Left ventricle myocardium inferior (tissue), 1 donor: Measurements from ENCODE around the gene CACNA1I. TPM values are rescaled to one million over a fixed set of nuclear protein-coding genes. Genes with fewer than 3 reads are reported as not detected.

ENCODE experiments used
- DNase-seq: peaks from one replicate; pipeline ENCODE4 v3.0.0-alpha.2; 2020
- H3K27ac ChIP-seq: fragments of 200-600 bp; replicated peaks from 2 replicates; pipeline ENCODE4 v1.8.0; 2021
- H3K27me3 ChIP-seq: fragments of 200-600 bp; 2 replicates; pipeline ENCODE4 v1.8.0; 2021; ENCODE audit warnings: low read depth
- H3K36me3 ChIP-seq: fragments of 200-600 bp; 2 replicates; pipeline ENCODE4 v1.8.0; 2021
- H3K4me1 ChIP-seq: fragments of 200-600 bp; 2 replicates; pipeline ENCODE4 v1.8.0; 2021
- H3K4me3 ChIP-seq: fragments of 200-600 bp; 2 replicates; pipeline ENCODE4 v1.8.0; 2021; ENCODE audit warnings: mild to moderate bottlenecking, moderate library complexity
- H3K9me3 ChIP-seq: fragments of 200-600 bp; replicated peaks from 2 replicates; pipeline ENCODE4 v1.8.0; 2021
- CTCF ChIP-seq: fragments of 200-600 bp; IDR thresholded peaks from 2 replicates; pipeline ENCODE4 v1.8.0; 2021; ENCODE audit warnings: antibody characterized with exemption, mild to moderate bottlenecking, borderline replicate concordance
- intact Hi-C: fragments of 100-400 bp; cut with micrococcal nuclease; formaldehyde crosslinking; loops from one replicate; pipeline ENCODE4 v1.11.0; 2022
- total RNA-seq: library from RNA; stranded (reverse); fragmentation: NEBNext Ultra II Directional; extraction: Animal tissue kit (Norgen Biotek cat#: 25700); gene quantifications from one replicate; pipeline ENCODE4 v1.2.1, GENCODE V29; 2021
- donor health status: DM: no; HTN: yes; CAD: no; lungs with severe emphysema.

CACNA1I gene
- total RNA-seq, 1 donor from 2014 or later: 0.05 TPM

GRCh38 chr22:39705386-39705785 lies 134.8 kb downstream of the CACNA1I start:
- no peak overlapping the region for H3K27ac ChIP-seq
- DNase-seq: no peak
- intact Hi-C loops: no loop called here
- H3K36me3 ChIP-seq: no peaks in the 10 kb centered on the region
- H3K4me1 ChIP-seq: no peaks in the 10 kb centered on the region
- H3K27me3 ChIP-seq: peaks cover 89% of the 10 kb centered on the region
- no peaks in the 10 kb centered on the region for H3K9me3 ChIP-seq
- no peak for TF ChIP-seq CTCF
- H3K4me3 ChIP-seq: no peak overlapping the region

GRCh38 chr22:39706376-39707140 lies 136.0 kb downstream of the CACNA1I start:
- intact Hi-C loops: no loop called here
- no peak for DNase-seq
- Histone ChIP-seq H3K36me3 (no peaks in the 10 kb centered on the region), H3K4me1 (no peaks in the 10 kb centered on the region), H3K27ac (no peak overlapping the region), H3K27me3 (peaks cover 88% of the 10 kb centered on the region), H3K9me3 (no peaks in the 10 kb centered on the region), H3K4me3 (no peak overlapping the region)
- TF ChIP-seq CTCF: no peak

DNA sequence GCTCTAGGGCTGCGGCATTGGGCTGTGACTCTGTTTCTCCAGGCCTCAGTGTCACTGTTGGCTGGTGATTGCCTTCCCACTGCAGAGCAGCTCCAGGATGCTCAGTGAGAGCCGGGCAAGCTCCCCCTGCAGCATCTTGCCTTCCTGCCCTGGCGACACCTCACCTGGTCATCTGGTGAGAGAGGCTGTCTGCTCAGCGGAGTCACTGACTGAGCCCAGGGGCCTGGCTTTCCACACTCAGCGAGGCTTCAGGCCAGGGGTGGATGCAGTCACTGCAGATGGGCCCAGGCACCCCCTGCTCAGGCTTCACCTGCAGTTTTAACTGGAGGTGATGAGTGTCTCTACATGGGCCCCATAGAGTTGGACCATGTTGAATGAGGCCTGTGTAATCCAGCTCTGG lies 136.8 kb downstream of the CACNA1I start:
- intact Hi-C loops: no loop called here
- DNase-seq: no peak
- peaks cover 87% of the 10 kb centered on the region for H3K27me3 ChIP-seq
- H3K36me3 ChIP-seq: no peaks in the 10 kb centered on the region
- H3K27ac ChIP-seq: no peak overlapping the region
- no peaks in the 10 kb centered on the region for H3K4me1 ChIP-seq
- H3K9me3 ChIP-seq: no peaks in the 10 kb centered on the region
- H3K4me3 ChIP-seq: no peak overlapping the region
- TF ChIP-seq CTCF: no peak

DNA sequence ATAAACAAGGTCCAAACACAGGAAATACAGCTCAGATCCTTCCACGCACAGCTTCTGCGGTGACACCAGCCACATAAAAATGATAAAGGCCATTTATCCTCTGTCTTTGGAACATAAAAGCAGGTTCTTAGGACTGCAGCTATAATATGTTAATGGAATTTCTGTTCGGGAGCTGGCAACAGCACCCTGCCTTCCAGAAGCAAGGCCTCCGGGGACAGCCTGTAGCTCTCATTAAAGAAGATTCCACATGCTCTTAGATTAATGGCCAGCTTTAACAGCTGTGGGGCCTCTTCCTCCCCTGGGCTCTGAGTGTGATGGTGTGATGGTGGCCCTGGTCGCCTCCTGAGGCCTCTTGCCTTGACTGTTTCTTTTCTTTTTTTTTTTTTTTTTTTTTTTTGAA lies 137.3 kb downstream of the CACNA1I start:
- H3K36me3 ChIP-seq: no peaks in the 10 kb centered on the region
- no peak overlapping the region for H3K27ac ChIP-seq
- H3K27me3 ChIP-seq: peaks cover 87% of the 10 kb centered on the region
- no peaks in the 10 kb centered on the region for H3K9me3 ChIP-seq
- no peak for DNase-seq
- H3K4me3 ChIP-seq: no peak overlapping the region
- TF ChIP-seq CTCF: no peak
- no peaks in the 10 kb centered on the region for H3K4me1 ChIP-seq
- intact Hi-C loops: no loop called here

DNA sequence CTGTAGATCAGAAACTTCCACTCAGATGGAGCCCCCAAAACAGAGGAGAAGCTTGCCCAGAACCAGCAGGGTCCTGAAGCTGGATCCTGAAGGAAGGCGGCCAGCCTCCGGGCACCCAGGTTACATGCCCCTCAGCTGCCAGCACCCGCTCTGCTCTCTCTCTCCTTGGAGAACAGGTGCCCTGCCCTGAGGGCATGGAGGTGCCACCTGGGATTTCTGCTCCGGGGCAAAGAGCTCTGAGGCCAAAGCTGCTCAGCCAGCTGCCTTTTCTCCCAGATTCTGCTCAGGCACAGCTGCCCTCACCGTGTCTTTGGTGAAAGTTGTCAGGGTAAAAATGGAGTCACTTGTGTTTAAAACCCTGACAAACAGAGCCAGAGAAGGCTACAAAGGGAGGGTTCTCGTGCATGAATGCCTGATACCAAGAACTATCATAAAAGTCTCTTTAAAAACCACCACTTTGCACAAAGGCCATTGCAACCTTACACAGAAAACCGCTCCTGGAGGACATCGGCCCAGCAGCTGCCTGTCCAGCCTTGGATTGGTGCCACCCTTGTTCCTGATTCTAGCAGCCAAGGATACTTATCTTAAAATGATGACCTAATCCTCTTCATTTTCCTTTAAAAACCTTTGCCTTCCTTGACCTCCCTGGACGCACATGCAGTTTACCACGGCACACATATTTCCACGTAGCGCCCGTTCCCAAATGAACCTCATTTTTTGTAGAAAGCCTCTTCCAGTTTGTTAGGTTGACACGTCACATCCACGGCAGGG lies 140.0 kb downstream of the CACNA1I start:
- no peak for TF ChIP-seq CTCF
- H3K27ac ChIP-seq: no peak overlapping the region
- no peaks in the 10 kb centered on the region for H3K4me1 ChIP-seq
- no peaks in the 10 kb centered on the region for H3K9me3 ChIP-seq
- H3K36me3 ChIP-seq: no peaks in the 10 kb centered on the region
- intact Hi-C loops: no loop called here
- DNase-seq: no peak
- H3K4me3 ChIP-seq: no peak overlapping the region
- peaks cover 90% of the 10 kb centered on the region for H3K27me3 ChIP-seq
